HG03558 (cell line): ENCODE measurements around the gene NLRP9.
"Not testable (repeated sequence)": the region's sequence is repeated elsewhere in the genome, so short reads cannot be mapped to it uniquely, and the experiment has no call there.

Experiments used
- ATAC-seq: cut with Tn5 transposase; IDR thresholded peaks from one replicate; pipeline ENCODE4 v1.9.1; 2021; ENCODE audit warnings: moderate number of reproducible peaks; ENCODE audit not compliant: unreplicated experiment; ENCODE audit errors: extremely low read depth

Gene NLRP9

GRCh38 chr19:55738302-55738701 is at the start of gene NLRP9:
Gene NLRP9, minus strand, starts transcription at chr19:55738402. Its CDS starts 28 bp downstream, at chr19:55738374.
- no peak for ATAC-seq

GRCh38 chr19:55781112-55781511 is 42.9 kb upstream of the NLRP9 start:
- ATAC-seq = no peak

- no peak for ATAC-seq
Measured at GRCh38 chr19:55778331-55778730, 40.1 kb upstream of the NLRP9 start.

GRCh38 chr19:55777528-55777927 is 39.3 kb upstream of the NLRP9 start:
- ATAC-seq = no peak

- not testable (repeated sequence) for ATAC-seq
Measured at GRCh38 chr19:55769632-55770031, 31.4 kb upstream of the NLRP9 start.

- not testable (repeated sequence) for ATAC-seq
Measured at GRCh38 chr19:55768818-55769217, 30.6 kb upstream of the NLRP9 start, which contains the start of gene RFPL4AL1. Gene RFPL4AL1, plus strand, starts transcription at chr19:55769118. Its CDS starts 2,687 bp downstream, at chr19:55771805.

- ATAC-seq = no peak
Measured at GRCh38 chr19:55766466-55766865, 28.3 kb upstream of the NLRP9 start.

GRCh38 chr19:55758797-55759196 is 20.6 kb upstream of the NLRP9 start, which contains the start of gene RFPL4A:
Gene RFPL4A, plus strand, starts transcription at chr19:55759097. Its CDS starts 2,704 bp downstream, at chr19:55761801.
- not testable (repeated sequence) for ATAC-seq

GRCh38 chr19:55756808-55757207 is 18.6 kb upstream of the NLRP9 start:
- ATAC-seq = not testable (repeated sequence)

GRCh38 chr19:55753401-55753800 is 15.2 kb upstream of the NLRP9 start:
- no peak for ATAC-seq

- ATAC-seq = no peak
Measured at GRCh38 chr19:55750715-55751114, 12.5 kb upstream of the NLRP9 start.

- not testable (repeated sequence) for ATAC-seq
Measured at GRCh38 chr19:55730378-55730777, 7.8 kb downstream of the NLRP9 start.

- ATAC-seq = no peak
Measured at GRCh38 chr19:55723491-55723890, 14.7 kb downstream of the NLRP9 start.

- no peak for ATAC-seq
Measured at GRCh38 chr19:55720801-55721200, 17.4 kb downstream of the NLRP9 start.

GRCh38 chr19:55720214-55720746 is 17.9 kb downstream of the NLRP9 start:
- ATAC-seq = no peak

- ATAC-seq = not testable (repeated sequence)
Measured at GRCh38 chr19:55717879-55718711, 20.1 kb downstream of the NLRP9 start.

GRCh38 chr19:55717251-55717650 is 21.0 kb downstream of the NLRP9 start:
- no peak for ATAC-seq

- no peak for ATAC-seq
Measured at GRCh38 chr19:55716531-55716930, 21.7 kb downstream of the NLRP9 start.

- no peak for ATAC-seq
Measured at GRCh38 chr19:55712804-55713631, 25.2 kb downstream of the NLRP9 start.

GRCh38 chr19:55711719-55712118 is 26.5 kb downstream of the NLRP9 start:
- no peak for ATAC-seq

- no peak for ATAC-seq
Measured at GRCh38 chr19:55705972-55706371, 32.2 kb downstream of the NLRP9 start.
